T-cell (primary cell): ENCODE measurements around the gene KIF4A. TPM values are rescaled to one million over a fixed set of nuclear protein-coding genes. Genes with fewer than 3 reads are reported as not detected.
"Not testable (repeated sequence)": the region's sequence is repeated elsewhere in the genome, so short reads cannot be mapped to it uniquely, and the experiment has no call there.

ENCODE experiments used
- ATAC-seq, 4 experiments: fragments of 200-7000 bp in 3 of 4; fragments of 150-1000 bp in 1 of 4; cut with Tn5 transposase; replicated peaks in 1 of 4; 1 replicate in 3 of 4; 2 replicates in 1 of 4; pipeline ENCODE4 v1.10.0; 2021; ENCODE audit warnings: moderate library complexity in 3 of 4, mild to moderate bottlenecking in 2 of 4, moderate number of reproducible peaks in 1 of 4
- CTCF ChIA-PET, 2 donors: fragments of 300-600 bp; sonication (Branson Sonifier 250); formaldehyde crosslinking; loops; one replicate each; lab custom pipeline; 2022; ENCODE audit warnings: antibody characterized with exemption in 2 of 2; lab: Charles Lee
- POLR2A ChIA-PET, 2 donors: fragments of 300-600 bp; sonication (Branson Sonifier 250); formaldehyde crosslinking; loops; one replicate each; lab custom pipeline; 2022; ENCODE audit warnings: antibody characterized with exemption in 2 of 2; lab: Charles Lee
- DNase-seq, 35 experiments: peaks; one replicate each; pipeline versions ENCODE4 v3.0.0 to v3.0.0-alpha.2; 2013 to 2023
- H3K27ac ChIP-seq: one replicate; pipeline ENCODE4 v1.5.1; 2013; ENCODE audit warnings: low read length
- H3K27me3 ChIP-seq, 2 experiments: replicated peaks in 1 of 2; 1 replicate in 1 of 2; 2 replicates in 1 of 2; pipeline versions ENCODE4 v1.6.1 to v1.7.0; 2013; ENCODE audit warnings: low read length in 1 of 2, mixed read lengths in 1 of 2; ENCODE audit not compliant: control insufficient read depth in 2 of 2, insufficient read depth in 2 of 2; ENCODE audit errors: extremely low read depth in 1 of 2
- H3K36me3 ChIP-seq, 2 donors: 1 replicate in 1 of 2; 2 replicates in 1 of 2; pipeline versions ENCODE4 v1.6.1 to v1.7.0; 2013; ENCODE audit warnings: low read length in 1 of 2; ENCODE audit not compliant: control insufficient read depth in 2 of 2, insufficient read depth in 1 of 2; ENCODE audit errors: extremely low read depth in 1 of 2
- H3K4me1 ChIP-seq, 2 experiments: 1 replicate in 1 of 2; 2 replicates in 1 of 2; pipeline versions ENCODE4 v1.6.1 to v1.7.0; 2013; ENCODE audit warnings: low read length in 2 of 2, mixed read lengths in 1 of 2; ENCODE audit not compliant: insufficient read depth in 2 of 2, control insufficient read depth in 1 of 2; ENCODE audit errors: extremely low read depth in 1 of 2
- H3K4me3 ChIP-seq, 2 donors: 1 replicate in 1 of 2; 2 replicates in 1 of 2; pipeline versions ENCODE4 v1.5.1 to v1.7.0; 2013; ENCODE audit warnings: mild to moderate bottlenecking in 2 of 2, low read length in 1 of 2, moderate library complexity in 1 of 2; ENCODE audit not compliant: control insufficient read depth in 1 of 2; ENCODE audit errors: extremely low read depth in 1 of 2
- H3K9me3 ChIP-seq: 2 replicates; pipeline ENCODE4 v1.7.0; 2013
- H3K27ac Mint-ChIP-seq, 2 donors: one replicate each; pipeline ENCODE4 v1.8.0; 2020 to 2021; ENCODE audit warnings: mild to moderate bottlenecking in 2 of 2, mixed read lengths in 2 of 2
- H3K27me3 Mint-ChIP-seq, 2 donors: one replicate each; pipeline ENCODE4 v1.8.0; 2021 to 2022; ENCODE audit warnings: mixed read lengths in 2 of 2
- H3K36me3 Mint-ChIP-seq: one replicate; pipeline ENCODE4 v1.8.0; 2021; ENCODE audit warnings: mixed read lengths
- H3K4me1 Mint-ChIP-seq, 3 donors: one replicate each; pipeline ENCODE4 v1.8.0; 2020 to 2022; ENCODE audit warnings: mixed read lengths in 3 of 3, mild to moderate bottlenecking in 1 of 3
- H3K4me3 Mint-ChIP-seq, 3 donors: one replicate each; pipeline ENCODE4 v1.8.0; 2020 to 2022; ENCODE audit warnings: mild to moderate bottlenecking in 3 of 3, mixed read lengths in 3 of 3, moderate library complexity in 3 of 3
- H3K9me3 Mint-ChIP-seq, 3 donors: one replicate each; pipeline ENCODE4 v1.8.0; 2020 to 2022; ENCODE audit warnings: mixed read lengths in 3 of 3
- WGBS: methylation state at CpG from one replicate; pipeline ENCODE4 v1.1.5; 2013; ENCODE audit warnings: missing lambda C conversion rate; ENCODE audit not compliant: insufficient coverage; 5-methylcytosine and 5-hydroxymethylcytosine counted together
- total RNA-seq, 35 experiments: library from RNA in 6 of 35; stranded (reverse) in 6 of 35; fragments of 120-200 nt in 1 of 35; gene quantifications; one replicate each; pipeline versions ENCODE4 v1.2.1 to v1.2.4 and lab custom pipeline; 2013 to 2026

The KIF4A gene
- total RNA-seq, 5 donors from 2014 or later (not counting 1 experiment from before 2014, with no cell fraction given): 0.15 to 0.59 (median 0.35) TPM

DNA sequence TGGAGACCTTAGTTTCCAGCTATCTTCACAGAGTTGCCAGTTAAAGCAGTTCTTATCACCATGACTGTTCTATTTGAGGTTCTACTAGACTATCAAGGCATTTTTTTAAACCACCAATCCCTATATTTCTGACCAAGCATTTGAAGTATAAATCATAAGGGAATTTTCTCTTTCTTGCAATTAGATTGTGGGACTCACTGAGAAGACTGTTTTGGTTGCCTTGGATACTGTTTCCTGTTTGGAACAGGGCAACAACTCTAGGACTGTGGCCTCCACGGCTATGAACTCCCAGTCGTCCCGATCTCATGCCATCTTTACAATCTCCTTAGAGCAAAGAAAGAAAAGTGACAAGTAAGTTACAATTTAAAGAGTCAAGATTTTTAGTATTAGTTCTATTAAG, 11.8 kb downstream of the KIF4A start:
- H3K4me1 ChIP-seq: peaks cover 0 to 2% of the 10 kb centered on the region in 2 experiments
- no peaks in the 10 kb centered on the region for H3K9me3 Mint-ChIP-seq

DNA sequence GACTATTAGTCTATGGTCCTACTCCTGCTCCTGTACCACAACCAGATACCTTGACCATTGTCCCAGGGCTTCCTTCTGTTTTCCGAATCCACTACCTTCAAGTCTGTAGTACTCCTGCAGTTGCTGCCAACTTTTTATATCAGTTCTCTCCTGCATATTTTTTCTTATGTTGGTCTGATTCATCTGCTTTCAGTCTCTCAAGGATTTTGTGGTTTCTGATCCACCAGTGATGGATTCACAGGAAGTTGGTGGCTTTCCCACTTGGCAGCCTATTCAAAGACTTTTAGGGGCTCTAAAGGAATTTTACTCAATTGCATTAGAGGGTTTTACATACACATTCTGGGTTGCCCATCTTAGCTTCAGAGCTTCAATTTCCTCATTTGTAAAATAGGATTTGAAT, 23.6 kb downstream of the KIF4A start:
- Mint-ChIP-seq H3K9me3 (no peaks in the 10 kb centered on the region), H3K36me3 (no peaks in the 10 kb centered on the region), H3K27me3 (peaks cover 0 to 7% of the 10 kb centered on the region in 2 donors), H3K4me3 (no peak overlapping the region), H3K4me1 (peaks cover 0 to 9% (median 0%) of the 10 kb centered on the region in 3 donors), H3K27ac (no peak overlapping the region)
- DNase-seq: no peak
- CTCF ChIA-PET: no interaction called here
- Histone ChIP-seq H3K36me3 (no peaks in the 10 kb centered on the region), H3K4me3 (no peak overlapping the region), H3K27me3 (no peaks in the 10 kb centered on the region), H3K9me3 (no peaks in the 10 kb centered on the region), H3K4me1 (no peaks in the 10 kb centered on the region), H3K27ac (no peak overlapping the region)
- no peak for ATAC-seq
- POLR2A ChIA-PET: interaction anchor here in 1 of 2 donors (0.6 to 0.7 kb wide), 2 partner anchors 11 to 138 kb away, joined by 3 read pairs; no protein-coding TSS in a partner anchor
- 100% methylated on average over 1 of the region's 1 CpG for WGBS

More for the DNA sequence above, 11.8 kb downstream of the KIF4A start:
- Mint-ChIP-seq H3K27ac (no peak overlapping the region), H3K4me3 (no peak overlapping the region), H3K36me3 (no peaks in the 10 kb centered on the region), H3K4me1 (peaks cover 0 to 15% (median 3%) of the 10 kb centered on the region in 3 donors), H3K27me3 (peaks cover 0 to 4% of the 10 kb centered on the region in 2 donors)
- ChIA-PET CTCF (no interaction called here), POLR2A (no interaction called here)
- no peak overlapping the region for H3K4me3 ChIP-seq
- DNase-seq (no peak), ATAC-seq (no peak)
- no peaks in the 10 kb centered on the region for H3K36me3 ChIP-seq
- H3K27ac ChIP-seq: no peak overlapping the region
- no peaks in the 10 kb centered on the region for H3K27me3 ChIP-seq
- no CpG with 5 or more reads among the region's 3 CpGs for WGBS
- H3K9me3 ChIP-seq: no peaks in the 10 kb centered on the region

- Mint-ChIP-seq H3K4me3 (no peak overlapping the region), H3K36me3 (no peaks in the 10 kb centered on the region), H3K4me1 (no peaks in the 10 kb centered on the region), H3K9me3 (no peaks in the 10 kb centered on the region), H3K27me3 (peaks cover 0 to 22% of the 10 kb centered on the region in 2 donors), H3K27ac (no peak overlapping the region)
- Histone ChIP-seq H3K36me3 (no peaks in the 10 kb centered on the region), H3K4me3 (no peak overlapping the region), H3K27ac (no peak overlapping the region), H3K4me1 (no peaks in the 10 kb centered on the region), H3K27me3 (no peaks in the 10 kb centered on the region), H3K9me3 (no peaks in the 10 kb centered on the region)
- ChIA-PET CTCF (no interaction called here), POLR2A (no interaction called here)
- 86% methylated on average over 3 of the region's 4 CpGs for WGBS
- DNase-seq (no peak), ATAC-seq (no peak)
Observed at GRCh38 chrX:70322784-70323183, 32.9 kb downstream of the KIF4A start.

DNA sequence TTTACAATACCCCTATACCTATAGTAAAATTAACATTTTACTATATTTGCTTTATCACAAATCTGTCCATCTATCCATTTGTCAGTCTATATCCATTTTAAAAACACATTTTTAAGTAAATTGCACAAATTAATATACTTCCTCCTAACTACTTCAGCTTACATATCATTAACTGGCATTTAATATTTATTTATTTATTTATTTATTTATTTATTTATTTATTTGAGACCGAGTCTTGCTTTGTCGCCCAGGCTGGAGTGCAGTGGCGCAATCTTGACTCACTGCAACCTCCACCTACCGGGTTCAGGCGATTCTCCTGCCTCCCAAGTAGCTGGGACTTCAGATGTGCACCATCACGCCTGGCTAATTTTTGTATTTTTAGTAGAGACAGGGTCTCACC, 33.7 kb downstream of the KIF4A start:
- POLR2A ChIA-PET, DNase-seq, H3K9me3 Mint-ChIP-seq, H3K36me3 ChIP-seq, CTCF ChIA-PET, H3K4me1 ChIP-seq, H3K27ac ChIP-seq, ATAC-seq, H3K36me3 Mint-ChIP-seq, H3K4me1 Mint-ChIP-seq, H3K4me3 ChIP-seq, H3K27me3 ChIP-seq, H3K4me3 Mint-ChIP-seq, H3K27ac Mint-ChIP-seq, H3K9me3 ChIP-seq: not testable (repeated sequence)
- WGBS: no CpG with 5 or more reads among the region's 6 CpGs
- peaks cover 0 to 22% of the 10 kb centered on the region in 2 donors for H3K27me3 Mint-ChIP-seq

DNA sequence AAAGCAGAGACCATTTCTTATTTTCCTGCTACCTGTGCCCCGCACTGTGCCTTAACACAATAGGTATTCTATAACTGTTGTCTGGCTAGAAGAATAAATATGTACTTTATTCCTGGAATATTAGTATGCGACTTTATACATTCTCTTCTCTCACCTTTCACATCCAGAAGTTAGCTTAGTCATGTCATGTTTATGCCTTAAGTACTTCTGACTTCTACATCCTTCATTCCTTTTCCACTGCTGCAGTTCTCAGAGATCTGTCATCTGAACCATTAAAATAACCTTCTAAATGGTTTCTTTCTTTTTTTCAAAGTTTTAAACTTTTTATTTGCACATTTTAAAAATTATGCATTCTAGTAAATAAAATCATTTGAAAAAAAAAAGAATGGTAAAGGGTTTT, 34.4 kb downstream of the KIF4A start:
- no peak for ATAC-seq
- Mint-ChIP-seq H3K4me1 (no peaks in the 10 kb centered on the region), H3K27me3 (peaks cover 0 to 22% of the 10 kb centered on the region in 2 donors), H3K27ac (no peak overlapping the region), H3K36me3 (no peaks in the 10 kb centered on the region), H3K9me3 (no peaks in the 10 kb centered on the region), H3K4me3 (no peak overlapping the region)
- Histone ChIP-seq H3K36me3 (no peaks in the 10 kb centered on the region), H3K27me3 (no peaks in the 10 kb centered on the region), H3K4me3 (no peak overlapping the region), H3K4me1 (no peaks in the 10 kb centered on the region), H3K27ac (no peak overlapping the region), H3K9me3 (no peaks in the 10 kb centered on the region)
- ChIA-PET CTCF (no interaction called here), POLR2A (interaction anchor here in 1 of 2 donors (0.6 kb wide), 1 partner anchor 11 kb away, joined by 3 read pairs; no protein-coding TSS in a partner anchor)
- no peak for DNase-seq
- no CpG with 5 or more reads among the region's 2 CpGs for WGBS

GRCh38 chrX:70331161-70331560, 41.3 kb downstream of the KIF4A start:
- Mint-ChIP-seq H3K27ac (no peak overlapping the region), H3K4me3 (no peak overlapping the region), H3K9me3 (no peaks in the 10 kb centered on the region), H3K36me3 (no peaks in the 10 kb centered on the region), H3K4me1 (no peaks in the 10 kb centered on the region), H3K27me3 (peaks cover 0 to 14% of the 10 kb centered on the region in 2 donors)
- no peaks in the 10 kb centered on the region for H3K4me1 ChIP-seq
- H3K4me3 ChIP-seq: no peak overlapping the region
- WGBS: no CpG with 5 or more reads among the region's 1 CpG
- no peak for DNase-seq
- no peak overlapping the region for H3K27ac ChIP-seq
- CTCF ChIA-PET: no interaction called here
- POLR2A ChIA-PET: no interaction called here
- H3K27me3 ChIP-seq: no peaks in the 10 kb centered on the region
- H3K36me3 ChIP-seq: no peaks in the 10 kb centered on the region
- no peaks in the 10 kb centered on the region for H3K9me3 ChIP-seq
- ATAC-seq: no peak

- POLR2A ChIA-PET: no interaction called here
- Mint-ChIP-seq H3K36me3 (no peaks in the 10 kb centered on the region), H3K27ac (peak overlapping the region in 1 of 2 donors; percentile 9), H3K4me1 (no peaks in the 10 kb centered on the region), H3K27me3 (peaks cover 0 to 1% of the 10 kb centered on the region in 2 donors), H3K4me3 (no peak overlapping the region), H3K9me3 (no peaks in the 10 kb centered on the region)
- H3K4me3 ChIP-seq: no peak overlapping the region
- no peak overlapping the region for H3K27ac ChIP-seq
- no peak for DNase-seq
- no peaks in the 10 kb centered on the region for H3K9me3 ChIP-seq
- H3K36me3 ChIP-seq: no peaks in the 10 kb centered on the region
- no peaks in the 10 kb centered on the region for H3K27me3 ChIP-seq
- no peaks in the 10 kb centered on the region for H3K4me1 ChIP-seq
- ATAC-seq: no peak
- CTCF ChIA-PET: no interaction called here
- no CpG with 5 or more reads among the region's 1 CpG for WGBS
Observed at GRCh38 chrX:70332600-70332999, 42.7 kb downstream of the KIF4A start.
